ENCODE results near the gene NACA2. TPM values are rescaled to one million over a fixed set of nuclear protein-coding genes. Genes with fewer than 3 reads are reported as not detected.

The NACA2 gene
- total and polyA plus RNA-seq, 2 of the 13 experiments (the other 11 are each of a cell fraction or from before 2014, with no cell fraction given), result 0.21 TPM; not detected in 1

GRCh38 chr17:61571624-61572023, 19.4 kb downstream of the NACA2 start:
- in situ Hi-C loops (cut with HindIII; ENCODE audit: extremely low pct_ligation_motif_present, low pct_unique_long_range_greater_than_20kb), result loop anchor here (10.0 kb wide), 1 partner anchor 597 kb away; no protein-coding TSS in a partner anchor
- CTCF ChIA-PET (ENCODE audit: low intra/inter-chr PET ratio, low total read pairs), result no interaction called here
- FAIRE-seq (no peak), DNase-seq (ENCODE audit: low spot score) (no peak), ATAC-seq (no peak)
- Histone ChIP-seq H3K36me3 (replicated peaks in 1 of 2; ENCODE audit: control insufficient read depth in 1 of 2, insufficient read depth in 2 of 2, low read length in 2 of 2) (no peaks in the 10 kb centered on the region), H3K9me3 (ENCODE audit: low read length) (peaks cover 12% of the 10 kb centered on the region; the same call in 1 of the 2 replicates), H3K4me1 (ENCODE audit: insufficient read depth, low read length) (peaks cover 38% of the 10 kb centered on the region), H3K79me2 (ENCODE audit: insufficient read depth, low read length) (no peaks in the 10 kb centered on the region), H3K4me2 (ENCODE audit: low read depth, low read length) (no peak overlapping the region), H3K27ac (ENCODE audit: extremely low read length, insufficient read depth, low read length) (no peak overlapping the region), H3K9ac (ENCODE audit: insufficient read depth, low read depth, low read length) (no peak overlapping the region), H2AFZ (ENCODE audit: low read length) (no peak overlapping the region), H3K4me3 (replicated peaks in 1 of 3; ENCODE audit: insufficient read depth in 1 of 3, low read depth in 2 of 3, low read length in 3 of 3) (no peak overlapping the region), H4K20me1 (ENCODE audit: insufficient read depth, low read length) (no peaks in the 10 kb centered on the region), H3K27me3 (ENCODE audit: control insufficient read depth in 1 of 2, insufficient read depth in 2 of 2, low read length in 2 of 2) (no peaks in the 10 kb centered on the region)
- TF ChIP-seq DMTF1 (CRISPR knock-in tag; IDR thresholded peaks at IDR 0.05), result no peak
- no peak for TF ChIP-seq POGZ (CRISPR knock-in tag; IDR thresholded peaks at IDR 0.05)
- no peak for TF ChIP-seq EEA1 (CRISPR knock-in tag; IDR thresholded peaks at IDR 0.05; ENCODE audit: borderline replicate concordance)
- TF ChIP-seq ZNF652 (CRISPR knock-in tag; IDR thresholded peaks at IDR 0.05; ENCODE audit: borderline replicate concordance, low read depth), result no peak
- no peak for TF ChIP-seq DZIP1 (CRISPR knock-in tag; IDR thresholded peaks at IDR 0.05)
- no peak for TF ChIP-seq ZNF713 (CRISPR knock-in tag; IDR thresholded peaks at IDR 0.05)
- TF ChIP-seq ZNF839 (CRISPR knock-in tag; IDR thresholded peaks at IDR 0.05; ENCODE audit: borderline replicate concordance), result no peak
- no peak for TF ChIP-seq U2AF2 (IDR thresholded peaks at IDR 0.05; ENCODE audit: low read depth, low read length)
- BruUV-seq (replicated peaks), result no TSS peak
- POLR2A ChIA-PET, result no interaction called here
- WGBS (ENCODE audit: low lambda C conversion rate), result 76% methylated on average over 1 of the region's 1 CpG
- intact Hi-C loops (cut with micrococcal nuclease; ENCODE audit: unreplicated experiment), result no loop called here

Data from HepG2 (cell line).